Activated gamma-delta T cell treated with Interleukin-2 at 50 U/mL for 16 hours (primary cell): ENCODE results near the gene RAN.
"Not testable (repeated sequence)": the region's sequence is repeated elsewhere in the genome, so short reads cannot be mapped to it uniquely, and the experiment has no call there.

ENCODE experiments used
- DNase-seq: peaks from one replicate; pipeline ENCODE4 v3.0.0-alpha.2; 2020

Gene RAN

GRCh38 chr12:130879212-130879686 lies 7.4 kb downstream of the RAN start:
- DNase-seq = no peak

DNA sequence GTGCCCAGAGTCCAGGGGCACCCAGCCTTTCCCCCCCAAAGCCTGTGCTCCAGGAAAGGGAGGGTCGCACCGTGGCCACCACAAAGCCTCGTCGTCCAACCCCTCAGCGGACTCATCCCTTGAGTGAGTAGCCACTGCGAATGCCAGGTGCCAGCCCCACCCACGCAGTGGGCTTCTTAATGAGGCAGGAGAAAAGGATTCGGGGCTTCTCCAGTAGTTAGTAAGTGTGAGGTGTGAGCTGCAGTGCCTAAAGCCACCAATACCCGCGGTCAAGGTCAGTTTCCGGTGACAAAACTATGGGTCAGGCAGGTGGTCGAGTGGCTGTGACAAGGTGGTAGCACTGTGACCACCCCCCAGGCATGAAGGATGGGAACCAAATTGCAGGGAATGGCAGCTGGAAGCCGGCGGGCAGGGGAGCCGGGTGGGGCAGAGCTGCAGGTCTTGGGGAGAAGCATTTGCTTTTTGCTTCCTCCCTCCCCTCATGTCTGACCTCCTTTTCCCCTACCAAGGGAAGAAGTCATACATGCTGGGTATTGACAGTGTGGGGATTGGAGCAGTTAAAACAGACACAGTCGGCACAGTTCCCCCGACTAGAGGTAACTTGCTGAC lies 8.0 kb downstream of the RAN start:
- DNase-seq = no peak

DNA sequence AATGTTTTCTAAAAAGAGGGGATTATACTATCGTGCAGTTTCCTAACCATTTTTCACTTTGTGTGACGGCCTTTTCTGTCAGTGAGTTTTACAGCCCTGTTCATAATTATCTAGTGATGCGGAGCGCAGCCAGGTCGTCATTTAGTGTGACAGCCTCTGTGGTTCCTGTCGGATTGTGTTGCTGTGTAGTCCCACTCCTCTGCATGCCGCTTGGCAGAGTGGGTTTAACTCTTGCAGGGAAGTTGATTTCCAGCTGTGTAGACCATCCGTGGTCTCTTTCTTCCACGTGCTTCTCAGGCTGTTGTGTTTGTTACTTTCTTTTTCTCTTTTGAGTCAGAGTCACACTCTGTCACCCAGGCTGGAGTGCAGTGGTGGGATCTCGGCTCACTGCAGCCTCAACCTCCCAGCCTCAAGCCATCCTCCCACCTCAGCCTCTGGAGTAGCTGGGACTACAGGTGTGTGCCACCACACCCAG lies 8.6 kb downstream of the RAN start:
- no peak for DNase-seq

DNA sequence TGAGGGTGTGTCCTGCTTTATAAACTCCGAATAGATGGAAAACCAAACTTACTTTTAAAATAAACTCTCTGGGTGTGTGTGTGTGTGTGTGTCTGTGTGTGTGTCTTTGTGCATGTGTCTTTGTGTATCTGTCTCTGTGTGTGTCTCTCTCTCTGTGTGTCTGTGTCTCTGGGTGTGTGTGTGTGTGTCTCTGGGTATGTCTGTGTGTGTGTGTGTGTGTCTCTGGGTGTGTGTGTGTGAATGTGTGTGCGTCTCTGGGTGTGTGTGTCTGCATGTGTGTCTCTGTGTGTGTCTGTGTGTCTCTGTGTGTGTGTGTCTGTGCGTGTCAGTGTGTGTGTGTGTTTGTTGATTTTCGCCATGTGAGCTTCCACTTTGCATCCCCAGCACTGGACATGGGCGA lies 9.2 kb downstream of the RAN start:
- DNase-seq = no peak

DNA sequence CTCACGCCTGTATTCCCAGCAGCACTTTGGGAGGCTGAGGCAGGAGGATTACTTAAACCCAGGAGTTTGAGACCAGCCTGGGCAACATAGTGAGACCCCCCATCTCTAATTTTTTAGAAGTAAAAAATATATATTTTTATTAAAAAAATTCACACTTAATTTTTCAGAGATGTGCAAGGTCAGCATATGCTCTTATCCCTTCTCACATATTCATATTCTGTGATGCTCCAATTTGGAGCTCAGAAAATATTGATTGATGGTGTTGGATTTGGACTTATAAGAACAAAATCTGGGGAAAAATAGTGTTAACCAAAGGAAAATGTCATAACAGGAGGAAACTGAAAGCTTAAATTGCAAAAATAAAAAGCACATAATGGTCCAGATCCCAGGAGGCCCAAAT lies 9.7 kb downstream of the RAN start:
- DNase-seq = no peak

GRCh38 chr12:130887190-130887589 lies 15.3 kb downstream of the RAN start:
- not testable (repeated sequence) for DNase-seq

GRCh38 chr12:130904064-130904463 lies 32.2 kb downstream of the RAN start:
- no peak for DNase-seq

GRCh38 chr12:130904936-130905455 lies 33.1 kb downstream of the RAN start:
- DNase-seq = not testable (repeated sequence)

- DNase-seq = no peak
These were observed 37.2 kb downstream of the RAN start for GRCh38 chr12:130909111-130909510.

- no peak for DNase-seq
These were observed 39.3 kb downstream of the RAN start for GRCh38 chr12:130911193-130911592.

DNA sequence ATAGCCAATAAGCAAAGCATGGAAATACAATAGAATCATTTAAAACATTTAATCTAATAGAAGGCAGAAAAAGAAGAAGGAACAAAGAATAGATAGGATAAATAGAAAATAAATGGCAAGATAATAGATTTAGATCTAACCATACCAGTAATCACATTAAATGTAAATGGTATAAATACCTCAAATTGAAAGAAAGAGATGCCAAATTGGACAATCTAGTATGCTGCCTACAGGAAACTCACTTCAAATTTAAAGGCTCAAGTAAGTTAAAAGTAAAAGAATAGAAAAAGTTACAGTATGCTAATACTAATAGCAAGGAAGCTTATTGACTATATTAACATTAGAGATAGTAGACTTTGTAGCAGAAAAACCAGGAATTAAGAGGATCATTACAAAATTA lies 40.1 kb downstream of the RAN start:
- DNase-seq = no peak

- DNase-seq = no peak
These were observed 44.5 kb downstream of the RAN start for GRCh38 chr12:130916241-130916911.

- no peak for DNase-seq
These were observed 45.7 kb downstream of the RAN start for GRCh38 chr12:130917607-130918006.

GRCh38 chr12:130919086-130919485 lies 47.2 kb downstream of the RAN start:
- no peak for DNase-seq

GRCh38 chr12:130920119-130920703 lies 48.3 kb downstream of the RAN start:
- no peak for DNase-seq

GRCh38 chr12:130920723-130921381 lies 49.0 kb downstream of the RAN start:
- DNase-seq = no peak

GRCh38 chr12:130922511-130922953 lies 50.7 kb downstream of the RAN start:
- DNase-seq = no peak

- no peak for DNase-seq
These were observed 53.2 kb downstream of the RAN start for GRCh38 chr12:130924966-130925665.

DNA sequence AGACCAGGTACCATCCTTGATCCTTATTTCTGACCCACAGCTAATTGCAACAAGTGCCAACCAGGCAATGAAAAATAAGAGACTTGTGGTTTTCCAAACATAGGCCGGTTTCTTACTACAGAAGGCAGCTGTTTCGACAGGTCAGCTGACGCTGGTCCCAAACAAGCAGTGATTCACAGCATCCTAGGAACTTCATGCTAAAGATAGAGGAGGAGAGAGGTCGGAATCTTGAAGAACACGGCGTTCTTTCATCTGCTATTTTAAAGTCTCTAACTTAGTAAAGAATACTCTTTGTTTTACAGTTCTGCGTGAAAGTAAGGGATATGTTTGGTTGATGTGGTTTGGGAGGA lies 53.8 kb downstream of the RAN start:
- no peak for DNase-seq
